Measurements from ENCODE around the gene DGLUCY.
"Not testable (repeated sequence)": the region's sequence is repeated elsewhere in the genome, so short reads cannot be mapped to it uniquely, and the experiment has no call there.

DGLUCY gene

GRCh38 chr14:91185721-91186120, 71.8 kb downstream of the DGLUCY start:
- Histone ChIP-seq H3K27me3 (ENCODE audit: control insufficient read depth, insufficient read depth, low read length) (no peaks in the 10 kb centered on the region), H3K27ac (ENCODE audit: low read depth, low read length) (no peak overlapping the region), H3K9me3 (ENCODE audit: control insufficient read depth, insufficient read depth, low read depth, low read length) (no peaks in the 10 kb centered on the region), H3K4me1 (ENCODE audit: control insufficient read depth, insufficient read depth, low read length) (no peaks in the 10 kb centered on the region), H3K4me3 (ENCODE audit: low read depth, low read length) (no peak overlapping the region), H3K9ac (ENCODE audit: low read length) (no peak overlapping the region), H3K36me3 (ENCODE audit: control insufficient read depth, insufficient read depth, low read length) (peaks cover 35% of the 10 kb centered on the region)

DNA sequence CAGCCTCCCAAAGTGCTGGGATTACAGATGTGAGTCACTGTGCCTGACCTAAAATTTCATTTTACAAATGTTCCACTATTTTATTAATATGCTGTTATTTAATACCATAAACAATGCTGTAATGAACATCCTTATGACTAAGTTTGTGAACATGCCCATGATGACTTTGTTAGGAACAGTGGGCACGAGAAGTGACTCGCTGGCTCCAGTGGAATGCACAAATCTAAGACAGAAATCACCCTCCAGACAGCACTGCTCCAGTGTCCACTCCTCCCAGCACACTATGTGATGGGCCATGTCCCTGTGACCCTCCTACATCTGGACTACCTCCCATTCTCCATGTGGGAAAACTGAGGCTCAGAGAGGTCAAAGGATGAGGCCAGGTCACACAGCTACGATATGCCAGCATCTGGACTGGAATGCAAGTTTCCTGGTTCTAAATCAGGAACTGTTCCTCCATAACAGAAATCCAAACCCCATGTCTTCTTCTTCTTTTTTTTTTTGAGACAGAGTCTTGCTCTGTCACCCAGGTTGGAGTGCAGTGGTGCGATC, 72.7 kb downstream of the DGLUCY start:
- Histone ChIP-seq H3K4me1 (ENCODE audit: control insufficient read depth, insufficient read depth, low read length) (no peaks in the 10 kb centered on the region), H3K27me3 (ENCODE audit: control insufficient read depth, insufficient read depth, low read length) (no peaks in the 10 kb centered on the region), H3K4me3 (ENCODE audit: low read depth, low read length) (no peak overlapping the region), H3K9me3 (ENCODE audit: control insufficient read depth, insufficient read depth, low read depth, low read length) (no peaks in the 10 kb centered on the region), H3K36me3 (ENCODE audit: control insufficient read depth, insufficient read depth, low read length) (peaks cover 32% of the 10 kb centered on the region), H3K27ac (ENCODE audit: low read depth, low read length) (no peak overlapping the region), H3K9ac (ENCODE audit: low read length) (no peak overlapping the region)

DNA sequence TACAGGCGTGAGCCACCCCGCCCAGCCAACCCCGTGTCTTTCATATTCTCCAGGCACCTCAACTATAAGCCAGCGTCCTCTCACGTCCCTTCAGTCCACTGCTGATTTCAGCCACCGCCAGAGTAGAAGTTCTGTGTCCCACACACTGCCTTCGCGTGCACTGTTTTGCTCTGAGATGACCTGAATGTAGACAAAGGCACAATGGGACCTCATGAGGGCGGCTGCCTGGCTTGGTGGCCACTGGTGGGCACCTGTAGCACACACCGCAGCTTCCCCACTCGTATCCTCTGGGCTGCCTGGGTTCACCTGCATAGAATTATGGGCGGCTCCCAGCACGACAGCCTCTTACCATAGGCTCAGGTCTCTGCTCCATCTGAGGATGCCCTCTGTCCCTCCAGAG, 73.4 kb downstream of the DGLUCY start:
- H3K36me3 ChIP-seq (ENCODE audit: control insufficient read depth, insufficient read depth, low read length): peaks cover 38% of the 10 kb centered on the region
- no peaks in the 10 kb centered on the region for H3K9me3 ChIP-seq (ENCODE audit: control insufficient read depth, insufficient read depth, low read depth, low read length)
- H3K27me3 ChIP-seq (ENCODE audit: control insufficient read depth, insufficient read depth, low read length): no peaks in the 10 kb centered on the region
- no peak overlapping the region for H3K27ac ChIP-seq (ENCODE audit: low read depth, low read length)
- no peak overlapping the region for H3K4me3 ChIP-seq (ENCODE audit: low read depth, low read length)
- no peak overlapping the region for H3K9ac ChIP-seq (ENCODE audit: low read length)
- H3K4me1 ChIP-seq (ENCODE audit: control insufficient read depth, insufficient read depth, low read length): no peaks in the 10 kb centered on the region

DNA sequence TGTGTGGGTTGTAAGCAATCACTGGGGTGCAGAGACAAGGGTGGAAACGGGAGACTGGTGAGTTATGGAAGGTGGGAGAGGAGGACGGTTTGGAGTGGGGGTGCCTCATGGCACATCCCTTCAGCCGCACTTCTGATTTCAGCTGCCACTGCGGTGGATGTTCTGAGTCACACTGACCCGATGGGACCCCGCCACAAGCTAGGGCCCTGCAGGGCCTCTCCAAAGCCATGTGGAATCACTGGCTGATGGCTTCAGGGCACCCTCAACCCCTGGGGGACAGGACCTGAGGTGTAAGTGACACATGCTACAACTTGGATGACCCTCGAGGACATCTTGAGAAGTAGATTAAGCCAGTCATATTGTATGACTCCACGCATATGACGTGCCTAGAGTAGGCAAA, 77.0 kb downstream of the DGLUCY start:
- Histone ChIP-seq H3K27ac (ENCODE audit: low read depth, low read length) (no peak overlapping the region), H3K9ac (ENCODE audit: low read length) (no peak overlapping the region), H3K4me3 (ENCODE audit: low read depth, low read length) (no peak overlapping the region), H3K36me3 (ENCODE audit: control insufficient read depth, insufficient read depth, low read length) (peaks cover 35% of the 10 kb centered on the region), H3K27me3 (ENCODE audit: control insufficient read depth, insufficient read depth, low read length) (no peaks in the 10 kb centered on the region), H3K4me1 (ENCODE audit: control insufficient read depth, insufficient read depth, low read length) (no peaks in the 10 kb centered on the region), H3K9me3 (ENCODE audit: control insufficient read depth, insufficient read depth, low read depth, low read length) (no peaks in the 10 kb centered on the region)

DNA sequence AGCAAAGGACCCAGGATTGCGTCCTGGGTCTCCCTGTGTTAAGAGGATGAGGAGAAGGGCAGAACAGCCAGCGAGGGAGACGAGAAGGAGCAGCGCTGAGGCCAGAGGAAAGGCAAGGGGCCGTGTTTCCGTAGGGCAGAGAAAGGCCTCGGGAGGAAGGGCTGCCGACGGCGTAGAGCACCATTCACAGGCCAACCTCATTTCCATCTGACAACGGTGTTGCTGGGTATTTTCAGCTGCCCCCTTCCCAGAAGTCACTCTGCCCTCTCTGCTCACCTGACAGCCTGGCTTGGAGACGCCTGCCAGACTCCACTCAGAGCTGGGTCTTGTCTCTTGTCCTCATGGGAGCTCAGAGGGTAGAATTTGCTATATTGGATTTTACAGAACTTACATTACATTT, 79.2 kb downstream of the DGLUCY start:
- Histone ChIP-seq H3K27me3 (ENCODE audit: control insufficient read depth, insufficient read depth, low read length) (no peaks in the 10 kb centered on the region), H3K9me3 (ENCODE audit: control insufficient read depth, insufficient read depth, low read depth, low read length) (no peaks in the 10 kb centered on the region), H3K36me3 (ENCODE audit: control insufficient read depth, insufficient read depth, low read length) (peaks cover 38% of the 10 kb centered on the region), H3K4me3 (ENCODE audit: low read depth, low read length) (no peak overlapping the region), H3K4me1 (ENCODE audit: control insufficient read depth, insufficient read depth, low read length) (no peaks in the 10 kb centered on the region), H3K9ac (ENCODE audit: low read length) (no peak overlapping the region), H3K27ac (ENCODE audit: low read depth, low read length) (no peak overlapping the region)

DNA sequence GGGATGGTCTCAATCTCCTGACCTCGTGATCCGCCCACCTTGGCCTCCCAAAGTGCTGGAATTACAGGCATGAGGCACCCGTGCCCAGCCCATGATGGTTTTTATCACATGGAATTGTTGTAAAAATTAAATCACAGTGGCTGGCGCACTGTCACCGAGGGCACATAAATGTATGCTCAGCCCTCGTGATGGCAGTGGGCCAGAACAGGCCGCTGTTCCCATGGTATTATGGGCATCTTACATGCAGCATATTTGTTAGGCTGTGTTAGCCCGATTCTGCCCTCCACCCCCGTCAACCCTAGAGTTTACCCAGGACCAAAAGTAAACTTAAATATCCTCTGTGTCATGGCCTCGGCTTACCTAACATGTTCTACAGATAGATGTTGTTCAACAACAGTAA, 82.0 kb downstream of the DGLUCY start:
- Histone ChIP-seq H3K4me3 (ENCODE audit: low read depth, low read length) (no peak overlapping the region), H3K4me1 (ENCODE audit: control insufficient read depth, insufficient read depth, low read length) (no peaks in the 10 kb centered on the region), H3K27me3 (ENCODE audit: control insufficient read depth, insufficient read depth, low read length) (no peaks in the 10 kb centered on the region), H3K9ac (ENCODE audit: low read length) (no peak overlapping the region), H3K9me3 (ENCODE audit: control insufficient read depth, insufficient read depth, low read depth, low read length) (peaks cover 5% of the 10 kb centered on the region), H3K27ac (ENCODE audit: low read depth, low read length) (no peak overlapping the region), H3K36me3 (ENCODE audit: control insufficient read depth, insufficient read depth, low read length) (peaks cover 34% of the 10 kb centered on the region)

- Histone ChIP-seq H3K4me3 (ENCODE audit: low read depth, low read length) (no peak overlapping the region), H3K9ac (ENCODE audit: low read length) (no peak overlapping the region), H3K27me3 (ENCODE audit: control insufficient read depth, insufficient read depth, low read length) (no peaks in the 10 kb centered on the region), H3K27ac (ENCODE audit: low read depth, low read length) (no peak overlapping the region), H3K36me3 (ENCODE audit: control insufficient read depth, insufficient read depth, low read length) (peaks cover 34% of the 10 kb centered on the region), H3K9me3 (ENCODE audit: control insufficient read depth, insufficient read depth, low read depth, low read length) (peaks cover 5% of the 10 kb centered on the region), H3K4me1 (ENCODE audit: control insufficient read depth, insufficient read depth, low read length) (no peaks in the 10 kb centered on the region; the same call in 1 of the 2 replicates)
These were observed 83.8 kb downstream of the DGLUCY start for GRCh38 chr14:91197631-91198030.

DNA sequence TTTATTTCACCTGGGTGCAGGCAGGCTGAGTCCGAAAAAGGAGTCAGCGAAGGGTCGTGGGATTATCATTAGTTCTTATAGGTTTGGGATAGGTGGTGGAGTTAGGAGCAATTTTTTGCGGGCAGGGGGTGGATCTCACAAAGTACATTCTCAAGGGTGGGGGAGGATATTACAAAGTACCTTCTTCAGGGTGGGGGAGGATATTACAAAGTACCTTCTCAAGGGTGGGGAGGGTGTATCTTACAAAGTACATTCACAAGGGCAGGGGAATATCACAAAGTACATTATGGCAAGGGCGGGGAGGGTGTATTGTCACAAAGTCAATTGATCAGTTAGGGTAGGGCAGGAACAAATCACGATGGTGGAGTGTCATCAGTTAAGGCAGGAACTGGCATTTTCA, 86.9 kb downstream of the DGLUCY start:
- H3K36me3 ChIP-seq (ENCODE audit: control insufficient read depth, insufficient read depth, low read length): peaks cover 47% of the 10 kb centered on the region
- not testable (repeated sequence) for H3K27me3 ChIP-seq (ENCODE audit: control insufficient read depth, insufficient read depth, low read length); H3K9ac ChIP-seq (ENCODE audit: low read length); H3K4me1 ChIP-seq (ENCODE audit: control insufficient read depth, insufficient read depth, low read length); H3K9me3 ChIP-seq (ENCODE audit: control insufficient read depth, insufficient read depth, low read depth, low read length); H3K27ac ChIP-seq (ENCODE audit: low read depth, low read length); H3K4me3 ChIP-seq (ENCODE audit: low read depth, low read length)

- Histone ChIP-seq H3K4me3 (ENCODE audit: low read depth, low read length) (no peak overlapping the region), H3K4me1 (ENCODE audit: control insufficient read depth, insufficient read depth, low read length) (no peaks in the 10 kb centered on the region; the same call in 1 of the 2 replicates), H3K9ac (ENCODE audit: low read length) (no peak overlapping the region), H3K36me3 (ENCODE audit: control insufficient read depth, insufficient read depth, low read length) (peaks cover 41% of the 10 kb centered on the region), H3K27ac (ENCODE audit: low read depth, low read length) (no peak overlapping the region), H3K9me3 (ENCODE audit: control insufficient read depth, insufficient read depth, low read depth, low read length) (peaks cover 5% of the 10 kb centered on the region), H3K27me3 (ENCODE audit: control insufficient read depth, insufficient read depth, low read length) (no peaks in the 10 kb centered on the region)
These were observed 88.5 kb downstream of the DGLUCY start for GRCh38 chr14:91202234-91202974.

- Histone ChIP-seq H3K27ac (ENCODE audit: low read depth, low read length) (no peak overlapping the region), H3K36me3 (ENCODE audit: control insufficient read depth, insufficient read depth, low read length) (peaks cover 38% of the 10 kb centered on the region), H3K4me1 (ENCODE audit: control insufficient read depth, insufficient read depth, low read length) (no peaks in the 10 kb centered on the region; the same call in 1 of the 2 replicates)
These were observed 90.8 kb downstream of the DGLUCY start for GRCh38 chr14:91204657-91205056.

GRCh38 chr14:91205459-91205858, 91.6 kb downstream of the DGLUCY start:
- no peak overlapping the region for H3K9ac ChIP-seq (ENCODE audit: low read length)
- 0 out of 2 replicates have a peak, but pooled peaks cover 3% of the 10 kb centered on the region for H3K9me3 ChIP-seq (ENCODE audit: control insufficient read depth, insufficient read depth, low read depth, low read length)
- H3K27me3 ChIP-seq (ENCODE audit: control insufficient read depth, insufficient read depth, low read length): no peaks in the 10 kb centered on the region
- peaks cover 32% of the 10 kb centered on the region for H3K36me3 ChIP-seq (ENCODE audit: control insufficient read depth, insufficient read depth, low read length)
- no peak overlapping the region for H3K27ac ChIP-seq (ENCODE audit: low read depth, low read length)
- no peak overlapping the region for H3K4me3 ChIP-seq (ENCODE audit: low read depth, low read length)
- no peaks in the 10 kb centered on the region; the same call in 1 of the 2 replicates for H3K4me1 ChIP-seq (ENCODE audit: control insufficient read depth, insufficient read depth, low read length)

More at GRCh38 chr14:91204657-91205056, 90.8 kb downstream of the DGLUCY start:
- H3K27me3 ChIP-seq (ENCODE audit: control insufficient read depth, insufficient read depth, low read length): no peaks in the 10 kb centered on the region
- H3K9ac ChIP-seq (ENCODE audit: low read length): no peak overlapping the region
- H3K9me3 ChIP-seq (ENCODE audit: control insufficient read depth, insufficient read depth, low read depth, low read length): peaks cover 5% of the 10 kb centered on the region
- no peak overlapping the region for H3K4me3 ChIP-seq (ENCODE audit: low read depth, low read length)
